Type B pancreatic cell (in vitro differentiated cells): ENCODE measurements around the gene POLDIP3. TPM values are rescaled to one million over a fixed set of nuclear protein-coding genes. Genes with fewer than 3 reads are reported as not detected.

ENCODE experiments used
- DNase-seq: peaks from one replicate; pipeline ENCODE4 v3.0.0; 2021; ENCODE audit warnings: mixed read lengths; ENCODE audit not compliant: unreplicated experiment; ENCODE audit errors: extremely low spot score
- H3K27ac Mint-ChIP-seq: 2 replicates; pipeline ENCODE4 v1.8.0; 2021; ENCODE audit warnings: mild to moderate bottlenecking, mixed read lengths
- H3K27me3 Mint-ChIP-seq: 2 replicates; pipeline ENCODE4 v1.8.0; 2021; ENCODE audit warnings: mixed read lengths
- H3K36me3 Mint-ChIP-seq: 2 replicates; pipeline ENCODE4 v1.8.0; 2021; ENCODE audit warnings: mixed read lengths
- H3K4me1 Mint-ChIP-seq: one replicate; pipeline ENCODE4 v1.8.0; 2021; ENCODE audit warnings: mixed read lengths; ENCODE audit not compliant: unreplicated experiment
- H3K4me3 Mint-ChIP-seq: 2 replicates; pipeline ENCODE4 v1.8.0; 2021; ENCODE audit warnings: mild to moderate bottlenecking, mixed read lengths
- H3K9me3 Mint-ChIP-seq: 2 replicates; pipeline ENCODE4 v1.8.0; 2021; ENCODE audit warnings: mixed read lengths
- CTCF ChIP-seq: fragments of 200-600 bp; sonication (generic); conservative IDR thresholded peaks from 2 replicates; pipeline ENCODE4 v1.5.0; 2021; ENCODE audit warnings: antibody characterized with exemption, mild to moderate bottlenecking
- total RNA-seq: library from RNA; stranded (reverse); gene quantifications from 2 replicates; pipeline ENCODE4 v1.2.1, GENCODE V29; 2021; ENCODE audit warnings: low replicate concordance

Gene POLDIP3
- total RNA-seq, 1 donor from 2014 or later: 86.9 TPM

DNA sequence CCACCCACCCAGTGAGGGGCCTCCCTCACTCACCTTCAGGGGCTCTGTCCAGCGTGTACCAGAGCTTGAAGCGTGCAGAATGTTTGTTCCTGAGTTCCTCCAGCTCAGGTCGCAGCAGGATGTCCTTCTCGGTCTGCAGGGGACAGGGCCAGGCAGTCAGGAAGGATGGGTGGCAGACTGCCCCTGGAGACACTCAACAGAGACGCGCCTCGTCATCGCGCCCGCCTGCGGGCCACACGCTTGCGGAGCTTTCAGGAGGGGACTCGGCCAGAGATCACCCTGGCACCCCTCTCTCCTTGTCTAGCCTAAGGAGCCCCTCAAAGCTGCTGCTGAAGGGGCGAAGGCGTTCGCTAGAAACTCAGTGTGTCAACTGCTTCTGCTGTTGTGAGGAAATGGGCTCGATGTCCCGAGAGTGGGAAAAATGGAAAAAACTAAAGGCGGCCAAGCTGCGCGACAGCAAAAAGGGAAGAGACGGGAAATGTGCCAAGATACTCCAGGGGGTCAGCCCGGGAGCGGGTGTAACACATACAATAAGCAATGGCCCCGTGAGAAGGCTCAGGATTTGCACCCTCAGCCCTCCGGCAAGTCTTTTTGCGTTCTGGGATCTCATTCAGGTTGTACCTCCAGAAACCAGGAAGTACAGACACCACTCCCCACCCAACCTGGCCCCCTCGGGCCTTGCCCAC lies 9.2 kb upstream of the POLDIP3 start:
- no peaks in the 10 kb centered on the region for H3K27me3 Mint-ChIP-seq
- H3K4me1 Mint-ChIP-seq: peaks cover 6% of the 10 kb centered on the region
- no peak for TF ChIP-seq CTCF
- DNase-seq: no peak
- H3K27ac Mint-ChIP-seq: no peak overlapping the region
- peaks cover 8% of the 10 kb centered on the region for H3K36me3 Mint-ChIP-seq
- no peaks in the 10 kb centered on the region for H3K9me3 Mint-ChIP-seq
- H3K4me3 Mint-ChIP-seq: no peak overlapping the region

GRCh38 chr22:42623301-42623751 lies 8.6 kb upstream of the POLDIP3 start:
- Mint-ChIP-seq H3K4me1 (peaks cover 6% of the 10 kb centered on the region), H3K36me3 (peaks cover 8% of the 10 kb centered on the region), H3K27ac (no peak overlapping the region), H3K27me3 (no peaks in the 10 kb centered on the region), H3K4me3 (no peak overlapping the region), H3K9me3 (no peaks in the 10 kb centered on the region)
- no peak for TF ChIP-seq CTCF
- no peak for DNase-seq

DNA sequence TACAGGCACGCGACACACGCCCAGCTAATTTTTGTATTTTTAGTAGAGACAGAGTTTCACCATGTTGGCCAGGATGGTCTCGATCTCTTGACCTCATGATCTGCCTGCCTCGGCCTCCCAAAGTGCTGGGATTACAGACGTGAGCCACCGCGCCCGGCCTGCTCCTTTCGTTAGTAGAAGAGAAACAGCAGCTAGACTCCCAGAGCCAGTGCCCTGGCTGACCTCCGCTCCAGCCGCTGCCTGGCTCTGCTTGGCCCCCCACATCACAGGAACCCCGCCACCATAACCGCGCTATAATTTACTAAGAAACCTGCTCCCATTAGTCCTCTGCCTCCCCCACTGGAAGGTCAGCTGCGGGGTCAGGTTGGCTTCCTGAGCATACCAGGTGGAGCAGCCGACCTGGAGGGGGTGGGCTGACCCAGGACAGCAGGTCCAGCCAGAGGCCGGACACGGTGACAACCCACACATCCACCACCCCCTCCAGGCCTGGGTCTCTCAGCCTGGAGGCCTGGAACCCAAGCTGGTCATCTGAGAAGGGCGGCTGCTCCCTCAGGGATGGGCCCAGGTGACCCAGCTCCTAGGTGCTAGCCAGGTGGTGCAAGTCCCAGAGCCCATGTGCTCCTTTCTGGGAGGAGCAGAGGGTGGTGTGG lies 7.5 kb upstream of the POLDIP3 start:
- Mint-ChIP-seq H3K27ac (peak overlapping the region; percentile 54), H3K27me3 (no peaks in the 10 kb centered on the region), H3K9me3 (no peaks in the 10 kb centered on the region), H3K4me3 (no peak overlapping the region), H3K36me3 (peaks cover 8% of the 10 kb centered on the region), H3K4me1 (peaks cover 12% of the 10 kb centered on the region)
- no peak for DNase-seq
- no peak for TF ChIP-seq CTCF

DNA sequence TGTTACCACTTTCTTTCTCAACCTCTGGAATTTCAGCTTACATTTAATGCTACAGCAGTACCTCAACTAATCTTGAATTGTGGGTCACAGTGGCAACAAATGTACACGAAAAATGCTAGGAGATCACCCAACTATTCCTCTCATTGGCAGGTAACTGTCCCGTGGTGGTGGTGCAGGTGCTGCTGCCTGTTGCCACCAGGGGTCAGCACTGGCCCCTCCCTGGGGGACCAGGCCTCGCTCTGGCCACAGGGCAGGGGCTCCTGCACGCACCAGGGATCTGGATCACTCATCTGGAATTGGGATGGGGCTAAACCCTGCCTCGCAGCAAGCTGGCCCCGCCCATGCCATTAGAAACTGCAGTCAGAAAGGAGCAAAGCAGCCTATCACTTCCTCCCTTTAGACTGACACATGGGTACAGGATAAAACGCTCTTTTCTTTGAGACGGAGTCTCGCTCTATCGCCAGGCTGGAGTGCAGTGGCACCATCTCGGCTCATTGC lies 6.9 kb upstream of the POLDIP3 start:
- Mint-ChIP-seq H3K4me3 (peak overlapping the region; percentile 16), H3K27ac (peak overlapping the region; percentile 54), H3K27me3 (no peaks in the 10 kb centered on the region)

DNA sequence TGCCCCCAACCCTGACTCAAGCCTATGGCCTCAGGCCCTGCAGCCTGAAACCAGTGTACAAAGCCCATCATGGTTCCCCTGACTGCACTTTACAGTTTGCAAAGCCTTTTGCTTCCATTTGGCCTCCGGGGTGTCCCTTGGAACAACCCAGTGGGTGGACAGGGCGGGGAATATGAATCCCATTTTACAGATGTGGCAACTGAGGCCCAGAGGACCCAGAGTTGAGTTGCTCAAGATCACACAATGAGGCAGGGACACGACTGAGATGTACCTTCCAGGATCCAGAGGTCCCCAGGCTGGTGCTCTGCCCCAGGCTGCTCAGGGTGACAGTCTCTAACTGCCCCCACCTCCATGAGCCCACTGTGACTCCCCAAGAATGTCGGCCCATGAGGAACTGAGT lies 5.4 kb upstream of the POLDIP3 start:
- peaks cover 20% of the 10 kb centered on the region for H3K4me1 Mint-ChIP-seq
- TF ChIP-seq CTCF: no peak

More for the DNA sequence above, 6.9 kb upstream of the POLDIP3 start:
- DNase-seq: peak; percentile 84
- peak; percentile 95 for TF ChIP-seq CTCF
- Mint-ChIP-seq H3K4me1 (peaks cover 12% of the 10 kb centered on the region), H3K9me3 (no peaks in the 10 kb centered on the region), H3K36me3 (peaks cover 6% of the 10 kb centered on the region)

More for the DNA sequence above, 5.4 kb upstream of the POLDIP3 start:
- Mint-ChIP-seq H3K9me3 (no peaks in the 10 kb centered on the region), H3K4me3 (no peak overlapping the region), H3K36me3 (peaks cover 3% of the 10 kb centered on the region), H3K27ac (no peak overlapping the region), H3K27me3 (no peaks in the 10 kb centered on the region)
- no peak for DNase-seq
